Kidney epithelial cell (primary cell): ENCODE results near the gene MYL5. TPM values are rescaled to one million over a fixed set of nuclear protein-coding genes. Genes with fewer than 3 reads are reported as not detected.

Experiments used
- DNase-seq: peaks from one replicate; pipeline ENCODE4 v3.0.0-alpha.2; 2010; ENCODE audit warnings: low read depth
- H3K27me3 ChIP-seq: 2 replicates; pipeline ENCODE4 v1.6.0; 2011; ENCODE audit warnings: low read length; ENCODE audit not compliant: control insufficient read depth, insufficient read depth
- H3K36me3 ChIP-seq: 2 replicates; pipeline ENCODE4 v1.5.1; 2011; ENCODE audit warnings: low read length; ENCODE audit not compliant: control insufficient read depth, insufficient read depth
- H3K4me3 ChIP-seq: 2 replicates; pipeline ENCODE4 v1.5.1; 2011; ENCODE audit warnings: low read depth, mild to moderate bottlenecking, control low read depth, low read length
- total RNA-seq: library from RNA; depleted of rRNA; stranded (reverse); fragments of >200 nt; gene quantifications from 2 replicates; pipeline ENCODE4 v1.2.3, GENCODE V29; 2015
- TF ChIP-seq, protein P1 (sequence below): IDR thresholded peaks from 2 replicates; pipeline ENCODE4 v1.5.1; 2011; ENCODE audit warnings: mild to moderate bottlenecking, moderate library complexity, low read length, control low read depth, inconsistent platforms; ENCODE audit not compliant: insufficient read depth, poor library complexity, severe bottlenecking

MYL5 gene, protein sequence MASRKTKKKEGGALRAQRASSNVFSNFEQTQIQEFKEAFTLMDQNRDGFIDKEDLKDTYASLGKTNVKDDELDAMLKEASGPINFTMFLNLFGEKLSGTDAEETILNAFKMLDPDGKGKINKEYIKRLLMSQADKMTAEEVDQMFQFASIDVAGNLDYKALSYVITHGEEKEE
- 7.8 and 7.9 TPM in 2 replicates for total RNA-seq

DNA sequence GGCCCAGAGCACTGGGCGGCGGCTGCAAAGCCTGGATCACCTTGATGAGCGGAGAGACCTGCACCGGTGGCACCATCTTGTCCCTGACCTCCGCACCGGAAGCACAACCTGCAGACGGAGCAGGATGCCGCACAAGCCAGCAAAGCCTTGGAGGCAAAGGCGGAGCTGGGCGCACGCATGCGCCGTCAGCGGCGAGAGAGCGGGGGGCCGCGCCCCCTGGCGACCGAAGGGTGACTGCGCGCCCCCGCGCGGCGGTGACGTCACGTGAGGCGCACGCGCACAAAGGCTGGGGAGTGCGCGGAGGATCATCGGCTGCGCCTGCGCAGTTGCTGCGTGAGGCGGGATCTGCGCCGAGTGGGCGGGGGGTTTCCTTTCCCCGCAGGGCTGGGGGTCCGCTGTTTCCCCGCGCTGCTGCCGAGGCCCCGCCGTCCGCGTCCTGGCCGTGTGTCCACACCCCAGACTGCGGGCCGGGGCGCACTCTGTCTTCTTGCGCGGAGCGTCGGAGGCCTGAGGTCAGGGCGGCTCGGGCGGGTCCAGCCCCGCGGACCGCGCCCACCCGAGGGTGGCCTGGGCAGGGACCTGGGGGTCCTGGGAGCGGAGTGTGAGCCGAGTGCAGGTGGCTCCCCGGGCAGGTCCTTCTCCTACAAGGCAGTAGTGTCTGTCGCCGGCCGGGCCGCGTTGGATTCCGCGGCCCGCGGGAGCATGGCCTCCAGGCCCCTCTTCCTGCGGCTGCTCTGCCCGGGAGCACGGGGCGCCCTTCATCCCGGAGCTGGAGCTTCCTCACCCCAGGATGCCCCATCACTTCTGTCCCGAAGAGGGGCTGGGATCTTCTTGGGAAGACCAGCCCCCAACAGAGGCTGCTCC is at the start of gene MYL5, which contains the start of gene ATP5ME:
MYL5 (plus strand) TSS at position 371 of the 864 bp plus-strand sequence. CDS start 3,485 bp downstream, outside the sequence.
ATP5ME (minus strand) TSS at position 105 of the 864 bp plus-strand sequence; CDS start at position 76, 29 bp downstream.
- peak; percentile 79 for DNase-seq
- H3K27me3 ChIP-seq, result no peaks in the 10 kb centered on the region
- peak within 1 kb of the TSS; percentile 67 for H3K4me3 ChIP-seq
- peaks cover 2% of the 10 kb centered on the region for H3K36me3 ChIP-seq
- TF ChIP-seq, protein P1, sequence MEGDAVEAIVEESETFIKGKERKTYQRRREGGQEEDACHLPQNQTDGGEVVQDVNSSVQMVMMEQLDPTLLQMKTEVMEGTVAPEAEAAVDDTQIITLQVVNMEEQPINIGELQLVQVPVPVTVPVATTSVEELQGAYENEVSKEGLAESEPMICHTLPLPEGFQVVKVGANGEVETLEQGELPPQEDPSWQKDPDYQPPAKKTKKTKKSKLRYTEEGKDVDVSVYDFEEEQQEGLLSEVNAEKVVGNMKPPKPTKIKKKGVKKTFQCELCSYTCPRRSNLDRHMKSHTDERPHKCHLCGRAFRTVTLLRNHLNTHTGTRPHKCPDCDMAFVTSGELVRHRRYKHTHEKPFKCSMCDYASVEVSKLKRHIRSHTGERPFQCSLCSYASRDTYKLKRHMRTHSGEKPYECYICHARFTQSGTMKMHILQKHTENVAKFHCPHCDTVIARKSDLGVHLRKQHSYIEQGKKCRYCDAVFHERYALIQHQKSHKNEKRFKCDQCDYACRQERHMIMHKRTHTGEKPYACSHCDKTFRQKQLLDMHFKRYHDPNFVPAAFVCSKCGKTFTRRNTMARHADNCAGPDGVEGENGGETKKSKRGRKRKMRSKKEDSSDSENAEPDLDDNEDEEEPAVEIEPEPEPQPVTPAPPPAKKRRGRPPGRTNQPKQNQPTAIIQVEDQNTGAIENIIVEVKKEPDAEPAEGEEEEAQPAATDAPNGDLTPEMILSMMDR, result peak; percentile 49

DNA sequence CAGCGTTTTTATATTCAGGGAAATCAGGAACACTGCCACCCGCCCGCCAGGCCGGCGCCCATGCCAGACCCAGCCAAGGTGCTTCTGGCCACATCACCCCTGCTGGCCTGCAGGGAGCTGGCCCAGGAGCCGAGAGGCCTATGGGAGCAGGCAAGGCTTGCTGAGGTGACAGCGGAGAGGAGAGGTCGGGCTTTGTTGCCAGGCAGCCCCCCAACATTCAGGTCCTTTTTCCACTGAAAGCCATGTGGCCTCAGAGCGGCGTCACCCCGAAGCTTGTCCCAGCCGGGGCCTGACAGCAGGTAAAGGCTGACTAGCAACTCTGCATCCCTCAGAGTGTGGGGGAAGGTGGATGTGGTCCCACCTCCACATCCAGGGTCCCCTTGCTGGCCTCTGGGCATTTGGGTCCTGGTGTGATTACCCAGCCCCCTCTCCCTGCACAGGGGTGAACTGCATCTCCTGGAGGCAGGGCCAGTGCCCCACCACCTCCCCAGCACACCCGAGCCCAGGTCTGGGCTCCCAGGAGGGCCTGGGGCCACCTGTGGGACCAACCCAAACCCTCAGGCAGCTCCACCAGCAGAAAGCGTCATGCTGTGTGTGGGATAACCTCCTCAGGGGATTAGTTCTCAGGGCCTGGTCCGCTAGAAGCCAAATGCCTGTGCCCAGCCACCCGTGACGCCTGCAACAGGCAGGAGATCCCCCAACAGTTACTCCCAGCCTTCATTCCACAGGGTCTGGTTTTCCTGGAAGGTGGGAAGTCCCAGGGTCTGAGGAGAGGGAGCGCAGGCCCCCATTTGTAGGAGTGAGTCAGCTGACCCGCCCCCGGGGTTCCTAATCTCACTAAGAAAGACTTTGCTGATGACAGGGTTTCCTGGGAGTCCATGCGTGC is 49.4 kb upstream of the MYL5 start, which contains the start of gene PDE6B:
PDE6B (plus strand) TSS at position 869 of the 886 bp plus-strand sequence. CDS start 54 bp downstream, outside the sequence.
- TF ChIP-seq, protein P1, result peak; percentile 12
- Histone ChIP-seq H3K36me3 (no peaks in the 10 kb centered on the region), H3K4me3 (no peak within 1 kb of the TSS), H3K27me3 (peaks cover 2% of the 10 kb centered on the region)
- peak; percentile 76 for DNase-seq

DNA sequence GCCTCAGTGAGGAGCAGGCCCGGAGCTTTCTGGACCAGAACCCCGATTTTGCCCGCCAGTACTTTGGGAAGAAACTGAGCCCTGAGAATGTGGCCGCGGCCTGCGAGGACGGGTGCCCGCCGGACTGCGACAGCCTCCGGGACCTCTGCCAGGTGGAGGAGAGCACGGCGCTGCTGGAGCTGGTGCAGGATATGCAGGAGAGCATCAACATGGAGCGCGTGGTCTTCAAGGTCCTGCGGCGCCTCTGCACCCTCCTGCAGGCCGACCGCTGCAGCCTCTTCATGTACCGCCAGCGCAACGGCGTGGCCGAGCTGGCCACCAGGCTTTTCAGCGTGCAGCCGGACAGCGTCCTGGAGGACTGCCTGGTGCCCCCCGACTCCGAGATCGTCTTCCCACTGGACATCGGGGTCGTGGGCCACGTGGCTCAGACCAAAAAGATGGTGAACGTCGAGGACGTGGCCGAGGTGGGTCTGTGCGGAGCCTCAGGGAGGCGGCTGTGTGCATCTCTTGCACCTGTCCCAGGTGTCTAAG is 48.6 kb upstream of the MYL5 start:
- TF ChIP-seq, protein P1, result no peak
- Histone ChIP-seq H3K36me3 (no peaks in the 10 kb centered on the region), H3K4me3 (no peak overlapping the region), H3K27me3 (peaks cover 8% of the 10 kb centered on the region)
- no peak for DNase-seq

DNA sequence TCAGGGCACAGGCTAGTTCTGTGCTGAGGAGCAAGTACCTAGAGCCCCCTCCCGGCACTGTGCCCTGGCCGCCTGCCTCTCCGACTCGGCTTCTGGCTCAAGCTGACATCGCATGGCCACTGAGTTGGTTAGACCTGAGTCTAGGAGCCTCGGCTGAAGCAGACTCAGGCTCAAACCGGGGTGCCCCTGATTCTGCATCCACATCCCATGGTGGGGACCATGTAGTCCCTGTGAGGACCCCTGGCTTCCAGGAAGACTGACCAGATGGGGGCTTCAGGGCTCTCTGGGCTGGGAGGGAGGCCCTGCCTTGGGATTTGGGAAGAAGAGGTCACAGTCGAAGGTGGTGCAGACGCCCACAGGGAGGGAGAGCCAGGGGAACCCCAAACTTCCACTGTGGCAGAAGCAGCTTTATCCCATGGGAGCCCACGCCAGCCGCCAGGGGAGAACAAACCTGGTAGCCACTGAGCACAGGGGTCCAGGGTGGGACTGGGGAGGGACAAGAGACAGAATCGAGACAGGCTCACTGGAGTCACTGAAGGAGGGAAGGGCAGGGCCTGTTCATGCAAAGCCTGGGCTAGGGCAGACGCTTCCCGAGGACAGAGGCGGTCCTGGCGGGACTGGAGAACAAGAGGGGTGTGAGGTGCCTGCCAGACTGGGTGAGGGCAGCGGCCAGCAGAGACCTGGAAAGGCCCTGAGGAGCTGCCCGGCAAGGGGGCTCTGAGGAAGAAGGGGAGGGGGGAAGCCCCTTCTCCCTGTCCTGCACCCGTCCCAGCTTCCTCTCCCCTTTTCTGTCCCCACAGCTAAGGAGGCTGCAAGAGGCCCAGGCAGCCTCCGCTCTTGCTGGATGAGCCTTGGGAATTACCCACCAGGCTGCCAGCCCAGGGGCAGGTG is 47.9 kb upstream of the MYL5 start:
- no peak for DNase-seq
- no peak overlapping the region for H3K4me3 ChIP-seq
- no peaks in the 10 kb centered on the region for H3K36me3 ChIP-seq
- TF ChIP-seq, protein P1, result no peak
- peaks cover 8% of the 10 kb centered on the region for H3K27me3 ChIP-seq
